GM12874 (cell line): Measurements from ENCODE around the gene LARP6.

Source experiments
- CTCF ChIP-seq: IDR thresholded peaks from 2 replicates; pipeline ENCODE4 v1.5.1; 2011; ENCODE audit warnings: low read depth, mild to moderate bottlenecking, control low read depth, low read length, moderate library complexity; ENCODE audit not compliant: insufficient read depth

The LARP6 gene

GRCh38 chr15:70856177-70856883, 2.4 kb upstream of the LARP6 start:
- no peak for TF ChIP-seq CTCF

- TF ChIP-seq CTCF: no peak
Measured at GRCh38 chr15:70855764-70856163, 1.8 kb upstream of the LARP6 start.

GRCh38 chr15:70854666-70854976, 664 bp upstream of the LARP6 start:
- TF ChIP-seq CTCF: no peak

- TF ChIP-seq CTCF: no peak
Measured at GRCh38 chr15:70853318-70853972, 512 bp downstream of the LARP6 start.

- TF ChIP-seq CTCF: no peak
Measured at GRCh38 chr15:70852501-70853317, 1.2 kb downstream of the LARP6 start.

GRCh38 chr15:70851889-70852288, 2.1 kb downstream of the LARP6 start:
- no peak for TF ChIP-seq CTCF

GRCh38 chr15:70845602-70846360, 8.2 kb downstream of the LARP6 start:
- no peak for TF ChIP-seq CTCF
